HG03066 (cell line): Measurements from ENCODE around the gene KTI12.

Experiments
- ATAC-seq: cut with Tn5 transposase; IDR thresholded peaks from one replicate; pipeline ENCODE4 v1.9.1; 2021; ENCODE audit warnings: low read depth; ENCODE audit not compliant: unreplicated experiment

KTI12 gene

GRCh38 chr1:51989582-51990477 lies 43.8 kb downstream of the KTI12 start:
- ATAC-seq, result no peak

- no peak for ATAC-seq
Observed at GRCh38 chr1:51988254-51988653, 45.4 kb downstream of the KTI12 start.

GRCh38 chr1:51986718-51987117 lies 46.9 kb downstream of the KTI12 start:
- ATAC-seq, result no peak

- ATAC-seq, result no peak
Observed at GRCh38 chr1:51982161-51982560, 51.4 kb downstream of the KTI12 start.
